SK-N-MC (cell line): ENCODE data around the gene INPP5D.
A peak's percentile ranks its signal among the peaks of the same experiment; 100 is the strongest.

ENCODE experiments used
- DNase-seq: peaks from one replicate; pipeline ENCODE4 v3.0.0-alpha.2; 2011; ENCODE audit warnings: low read depth, low spot score
- H3K27ac ChIP-seq: fragments of 200-600 bp; sonication (generic); 2 replicates; pipeline ENCODE4 v1.5.1; 2016; ENCODE audit warnings: mixed run types
- H3K36me3 ChIP-seq: fragments of 200-600 bp; sonication (generic); 2 replicates; pipeline ENCODE4 v1.6.1; 2017; ENCODE audit warnings: antibody characterized with exemption, low read length, mixed read lengths; ENCODE audit not compliant: insufficient read depth
- H3K4me3 ChIP-seq: fragments of 200-600 bp; sonication (generic); 2 replicates; pipeline ENCODE4 v1.5.1; 2016
- H3K9ac ChIP-seq: fragments of 200-600 bp; sonication (generic); 2 replicates; pipeline ENCODE4 v1.8.0; 2017; ENCODE audit warnings: mixed run types, mixed read lengths; ENCODE audit not compliant: insufficient read length
- H3K9me3 ChIP-seq: fragments of 200-600 bp; sonication (generic); 2 replicates; pipeline ENCODE4 v1.6.1; 2017; ENCODE audit warnings: low read depth, mild to moderate bottlenecking, antibody characterized with exemption, low read length, moderate library complexity, mixed read lengths
- EZH2 ChIP-seq: fragments of 200-600 bp; sonication (generic); IDR thresholded peaks from one replicate; pipeline ENCODE4 v1.6.1; 2017; ENCODE audit warnings: antibody characterized with exemption
- FOXP2 ChIP-seq: optimal IDR thresholded peaks from 2 replicates; pipeline ENCODE3; 2011; ENCODE audit warnings: mild to moderate bottlenecking, moderate library complexity; ENCODE audit not compliant: insufficient read depth; ENCODE audit errors: extremely low read length, control extremely low read depth
- POLR2AphosphoS5 ChIP-seq: IDR thresholded peaks from 2 replicates; pipeline ENCODE4 v1.6.1; 2012; ENCODE audit warnings: mild to moderate bottlenecking, low read depth, low read length, borderline replicate concordance

The INPP5D gene

GRCh38 chr2:233210843-233211547 lies 150.9 kb downstream of the INPP5D start:
- DNase-seq, result peak; percentile 81
- H3K36me3 ChIP-seq, result no peaks in the 10 kb centered on the region
- TF ChIP-seq POLR2AphosphoS5 (peak; percentile 38), EZH2 (no peak)
- peak overlapping the region; percentile 41 for H3K9ac ChIP-seq
- no peaks in the 10 kb centered on the region for H3K9me3 ChIP-seq
- peak overlapping the region; percentile 63 for H3K4me3 ChIP-seq
- peak overlapping the region; percentile 89 for H3K27ac ChIP-seq

- no peaks in the 10 kb centered on the region for H3K36me3 ChIP-seq
- peak overlapping the region; percentile 41 for H3K9ac ChIP-seq
Measured at GRCh38 chr2:233211548-233211895, 151.4 kb downstream of the INPP5D start.

GRCh38 chr2:233213011-233213410 lies 152.9 kb downstream of the INPP5D start:
- Histone ChIP-seq H3K4me3 (no peak overlapping the region), H3K27ac (no peak overlapping the region)
- DNase-seq, result no peak

More at GRCh38 chr2:233211548-233211895, 151.4 kb downstream of the INPP5D start:
- TF ChIP-seq FOXP2 (no peak), POLR2AphosphoS5 (no peak), EZH2 (no peak)
- no peak for DNase-seq
- Histone ChIP-seq H3K4me3 (peak overlapping the region; percentile 63), H3K9me3 (no peaks in the 10 kb centered on the region), H3K27ac (peak overlapping the region; percentile 89)

GRCh38 chr2:233213975-233214374 lies 153.8 kb downstream of the INPP5D start:
- no peaks in the 10 kb centered on the region for H3K9me3 ChIP-seq
- no peak for DNase-seq
- H3K27ac ChIP-seq, result no peak overlapping the region
- H3K4me3 ChIP-seq, result no peak overlapping the region
- H3K9ac ChIP-seq, result no peak overlapping the region
- no peaks in the 10 kb centered on the region for H3K36me3 ChIP-seq
- no peak for TF ChIP-seq EZH2
- no peak for TF ChIP-seq POLR2AphosphoS5

More at GRCh38 chr2:233213011-233213410, 152.9 kb downstream of the INPP5D start:
- TF ChIP-seq POLR2AphosphoS5, result no peak
- no peak for TF ChIP-seq EZH2
- no peak for TF ChIP-seq FOXP2
- no peaks in the 10 kb centered on the region for H3K36me3 ChIP-seq
- H3K9me3 ChIP-seq, result no peaks in the 10 kb centered on the region
- H3K9ac ChIP-seq, result no peak overlapping the region

GRCh38 chr2:233217892-233218377 lies 157.8 kb downstream of the INPP5D start:
- no peak for TF ChIP-seq POLR2AphosphoS5
- no peak for TF ChIP-seq FOXP2
- no peak for TF ChIP-seq EZH2
- DNase-seq, result no peak
- Histone ChIP-seq H3K9ac (no peak overlapping the region), H3K9me3 (no peaks in the 10 kb centered on the region), H3K27ac (no peak overlapping the region), H3K4me3 (no peak overlapping the region), H3K36me3 (no peaks in the 10 kb centered on the region)

- Histone ChIP-seq H3K9me3 (no peaks in the 10 kb centered on the region), H3K27ac (no peak overlapping the region), H3K36me3 (no peaks in the 10 kb centered on the region), H3K9ac (no peak overlapping the region), H3K4me3 (no peak overlapping the region)
- TF ChIP-seq EZH2 (no peak), POLR2AphosphoS5 (no peak), FOXP2 (no peak)
- no peak for DNase-seq
Measured at GRCh38 chr2:233218836-233219235, 158.7 kb downstream of the INPP5D start.

- H3K9ac ChIP-seq, result no peak overlapping the region
- H3K4me3 ChIP-seq, result no peak overlapping the region
- no peaks in the 10 kb centered on the region for H3K9me3 ChIP-seq
- H3K36me3 ChIP-seq, result no peaks in the 10 kb centered on the region
- H3K27ac ChIP-seq, result no peak overlapping the region
- TF ChIP-seq EZH2 (no peak), FOXP2 (no peak), POLR2AphosphoS5 (no peak)
- no peak for DNase-seq
Measured at GRCh38 chr2:233219848-233220247, 159.7 kb downstream of the INPP5D start.

- TF ChIP-seq EZH2, result no peak
- no peak for TF ChIP-seq FOXP2
- TF ChIP-seq POLR2AphosphoS5, result no peak
- Histone ChIP-seq H3K4me3 (no peak overlapping the region), H3K36me3 (no peaks in the 10 kb centered on the region), H3K9ac (no peak overlapping the region), H3K9me3 (no peaks in the 10 kb centered on the region), H3K27ac (no peak overlapping the region)
- no peak for DNase-seq
Measured at GRCh38 chr2:233221378-233222063, 161.4 kb downstream of the INPP5D start.
